GM18951 (cell line): ENCODE measurements around the gene SLC24A4.

Source experiments
- POLR2A ChIP-seq: IDR thresholded peaks from 4 replicates; pipeline ENCODE4 v1.6.1; 2011; ENCODE audit warnings: mild to moderate bottlenecking; ENCODE audit not compliant: insufficient read length, insufficient read depth; ENCODE audit errors: extremely low read depth
- in situ Hi-C: fragments of 300-500 bp; cut with MboI; formaldehyde crosslinking; loops from one replicate; pipeline ENCODE4 v1.12.0; 2022; ENCODE audit warnings: low sequenced_read_pairs, mixed read lengths, inconsistent platforms; ENCODE audit not compliant: unreplicated experiment

The SLC24A4 gene

GRCh38 chr14:92436115-92436776 lies 113.3 kb downstream of the SLC24A4 start:
- no peak for TF ChIP-seq POLR2A
- in situ Hi-C loops: no loop called here

- in situ Hi-C loops: no loop called here
Measured at GRCh38 chr14:92437309-92437708, 114.3 kb downstream of the SLC24A4 start.

GRCh38 chr14:92437729-92438285 lies 114.8 kb downstream of the SLC24A4 start:
- no peak for TF ChIP-seq POLR2A
- in situ Hi-C loops: no loop called here

More at GRCh38 chr14:92437309-92437708, 114.3 kb downstream of the SLC24A4 start:
- no peak for TF ChIP-seq POLR2A

- in situ Hi-C loops: no loop called here
- no peak for TF ChIP-seq POLR2A
Measured at GRCh38 chr14:92439537-92440344, 116.8 kb downstream of the SLC24A4 start.

GRCh38 chr14:92440345-92441003 lies 117.5 kb downstream of the SLC24A4 start:
- in situ Hi-C loops: no loop called here
- no peak for TF ChIP-seq POLR2A

- TF ChIP-seq POLR2A: no peak
- in situ Hi-C loops: no loop called here
Measured at GRCh38 chr14:92441751-92442504, 119.0 kb downstream of the SLC24A4 start.

- in situ Hi-C loops: no loop called here
- no peak for TF ChIP-seq POLR2A
Measured at GRCh38 chr14:92443167-92443566, 120.2 kb downstream of the SLC24A4 start.

- in situ Hi-C loops: no loop called here
- no peak for TF ChIP-seq POLR2A
Measured at GRCh38 chr14:92443741-92444140, 120.8 kb downstream of the SLC24A4 start.

- in situ Hi-C loops: no loop called here
- no peak for TF ChIP-seq POLR2A
Measured at GRCh38 chr14:92446771-92447170, 123.8 kb downstream of the SLC24A4 start.

GRCh38 chr14:92447416-92448197 lies 124.6 kb downstream of the SLC24A4 start:
- no peak for TF ChIP-seq POLR2A
- in situ Hi-C loops: no loop called here

GRCh38 chr14:92448786-92449185 lies 125.8 kb downstream of the SLC24A4 start:
- in situ Hi-C loops: no loop called here
- no peak for TF ChIP-seq POLR2A
